ENCODE data around the gene GLYR1. TPM values are rescaled to one million over a fixed set of nuclear protein-coding genes. Genes with fewer than 3 reads are reported as not detected.

The GLYR1 gene
- total RNA-seq, 1 donor from 2014 or later: 133 TPM

GRCh38 chr16:4876646-4877379 is 29.7 kb upstream of the GLYR1 start:
- no peaks in the 10 kb centered on the region for H3K4me1 Mint-ChIP-seq
- H3K27ac Mint-ChIP-seq (ENCODE audit: unreplicated experiment): no peak overlapping the region
- H3K27me3 Mint-ChIP-seq (ENCODE audit: low read depth): no peaks in the 10 kb centered on the region
- TF ChIP-seq, protein P1, sequence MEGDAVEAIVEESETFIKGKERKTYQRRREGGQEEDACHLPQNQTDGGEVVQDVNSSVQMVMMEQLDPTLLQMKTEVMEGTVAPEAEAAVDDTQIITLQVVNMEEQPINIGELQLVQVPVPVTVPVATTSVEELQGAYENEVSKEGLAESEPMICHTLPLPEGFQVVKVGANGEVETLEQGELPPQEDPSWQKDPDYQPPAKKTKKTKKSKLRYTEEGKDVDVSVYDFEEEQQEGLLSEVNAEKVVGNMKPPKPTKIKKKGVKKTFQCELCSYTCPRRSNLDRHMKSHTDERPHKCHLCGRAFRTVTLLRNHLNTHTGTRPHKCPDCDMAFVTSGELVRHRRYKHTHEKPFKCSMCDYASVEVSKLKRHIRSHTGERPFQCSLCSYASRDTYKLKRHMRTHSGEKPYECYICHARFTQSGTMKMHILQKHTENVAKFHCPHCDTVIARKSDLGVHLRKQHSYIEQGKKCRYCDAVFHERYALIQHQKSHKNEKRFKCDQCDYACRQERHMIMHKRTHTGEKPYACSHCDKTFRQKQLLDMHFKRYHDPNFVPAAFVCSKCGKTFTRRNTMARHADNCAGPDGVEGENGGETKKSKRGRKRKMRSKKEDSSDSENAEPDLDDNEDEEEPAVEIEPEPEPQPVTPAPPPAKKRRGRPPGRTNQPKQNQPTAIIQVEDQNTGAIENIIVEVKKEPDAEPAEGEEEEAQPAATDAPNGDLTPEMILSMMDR (conservative IDR thresholded peaks at IDR 0.05): no peak
- no peaks in the 10 kb centered on the region for H3K9me3 Mint-ChIP-seq
- H3K4me3 Mint-ChIP-seq: no peak overlapping the region
- peaks cover 7% of the 10 kb centered on the region for H3K36me3 Mint-ChIP-seq (ENCODE audit: low read depth)
- DNase-seq (ENCODE audit: low read depth, low spot score): no peak

- Mint-ChIP-seq H3K9me3 (no peaks in the 10 kb centered on the region), H3K27ac (ENCODE audit: unreplicated experiment) (no peak overlapping the region), H3K4me1 (no peaks in the 10 kb centered on the region), H3K27me3 (ENCODE audit: low read depth) (no peaks in the 10 kb centered on the region), H3K36me3 (ENCODE audit: low read depth) (peaks cover 7% of the 10 kb centered on the region), H3K4me3 (no peak overlapping the region)
- TF ChIP-seq, protein P1 (conservative IDR thresholded peaks at IDR 0.05): no peak
- no peak for DNase-seq (ENCODE audit: low read depth, low spot score)
These were observed 27.6 kb upstream of the GLYR1 start for GRCh38 chr16:4874666-4875065.

DNA sequence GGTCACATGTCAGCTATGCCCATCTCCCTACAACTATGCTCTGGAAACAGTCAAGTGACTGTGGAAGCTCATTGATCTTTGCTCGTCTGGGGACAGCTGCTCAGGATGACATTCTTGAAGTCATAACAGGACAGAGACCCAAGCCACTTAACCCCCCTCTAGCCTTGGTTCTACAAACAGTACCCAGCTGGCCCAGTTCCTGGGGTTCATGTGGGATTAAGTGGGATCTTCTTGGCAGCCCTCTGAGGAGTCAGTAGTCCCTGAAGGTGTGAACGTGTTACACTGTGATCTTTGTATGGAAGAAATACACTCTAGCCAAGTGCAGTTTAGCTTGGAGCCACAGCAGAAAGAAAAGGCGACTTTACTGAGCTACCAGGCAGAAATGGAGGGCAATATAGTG is 26.0 kb upstream of the GLYR1 start:
- peaks cover 13% of the 10 kb centered on the region for H3K36me3 Mint-ChIP-seq (ENCODE audit: low read depth)
- no peak overlapping the region for H3K4me3 Mint-ChIP-seq
- TF ChIP-seq, protein P1 (conservative IDR thresholded peaks at IDR 0.05): no peak
- H3K27me3 Mint-ChIP-seq (ENCODE audit: low read depth): no peaks in the 10 kb centered on the region
- no peaks in the 10 kb centered on the region for H3K4me1 Mint-ChIP-seq
- DNase-seq (ENCODE audit: low read depth, low spot score): no peak
- no peaks in the 10 kb centered on the region for H3K9me3 Mint-ChIP-seq
- H3K27ac Mint-ChIP-seq (ENCODE audit: unreplicated experiment): no peak overlapping the region

GRCh38 chr16:4871071-4871470 is 24.0 kb upstream of the GLYR1 start:
- Mint-ChIP-seq H3K9me3 (no peaks in the 10 kb centered on the region), H3K4me1 (no peaks in the 10 kb centered on the region), H3K27me3 (ENCODE audit: low read depth) (no peaks in the 10 kb centered on the region), H3K36me3 (ENCODE audit: low read depth) (peaks cover 13% of the 10 kb centered on the region), H3K4me3 (no peak overlapping the region), H3K27ac (ENCODE audit: unreplicated experiment) (no peak overlapping the region)
- TF ChIP-seq, protein P1 (conservative IDR thresholded peaks at IDR 0.05): no peak
- no peak for DNase-seq (ENCODE audit: low read depth, low spot score)

DNA sequence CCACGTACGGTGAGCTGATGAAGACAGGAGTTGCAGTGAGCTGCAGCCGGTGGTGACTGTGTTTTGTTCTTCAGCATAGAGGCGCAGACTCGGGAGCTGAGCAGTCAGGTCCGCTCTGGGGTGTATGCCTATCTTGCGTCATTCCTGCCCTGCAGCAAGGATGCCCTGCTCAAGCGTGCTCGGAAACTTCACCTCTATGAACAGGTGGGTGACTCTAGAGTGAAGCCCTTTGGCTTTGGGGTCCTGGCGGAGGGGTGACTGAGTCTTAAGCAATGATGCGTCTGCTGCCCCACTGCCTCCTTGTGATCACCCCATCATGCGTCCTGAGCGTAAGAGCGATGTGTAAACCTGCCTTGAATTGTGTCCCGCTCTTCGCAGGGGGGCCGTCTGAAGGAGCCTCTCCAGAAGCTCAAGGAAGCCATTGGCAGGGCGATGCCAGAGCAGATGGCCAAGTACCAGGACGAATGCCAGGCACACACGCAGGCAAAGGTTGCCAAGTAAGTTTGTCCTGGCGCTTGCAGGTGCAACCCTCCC is 23.1 kb upstream of the GLYR1 start:
- H3K9me3 Mint-ChIP-seq: no peaks in the 10 kb centered on the region
- DNase-seq (ENCODE audit: low read depth, low spot score): no peak
- H3K27ac Mint-ChIP-seq (ENCODE audit: unreplicated experiment): no peak overlapping the region
- peaks cover 13% of the 10 kb centered on the region for H3K36me3 Mint-ChIP-seq (ENCODE audit: low read depth)
- H3K4me1 Mint-ChIP-seq: no peaks in the 10 kb centered on the region
- H3K4me3 Mint-ChIP-seq: no peak overlapping the region
- TF ChIP-seq, protein P1 (conservative IDR thresholded peaks at IDR 0.05): no peak
- no peaks in the 10 kb centered on the region for H3K27me3 Mint-ChIP-seq (ENCODE audit: low read depth)
